ENCODE measurements around the gene CNNM2. TPM values are rescaled to one million over a fixed set of nuclear protein-coding genes. Genes with fewer than 3 reads are reported as not detected.
"Not testable (repeated sequence)": the region's sequence is repeated elsewhere in the genome, so short reads cannot be mapped to it uniquely, and the experiment has no call there.

CNNM2 gene
- total RNA-seq, 1 experiment from 2014 or later: 4.9 TPM

GRCh38 chr10:103127241-103127640 lies 209.1 kb downstream of the CNNM2 start:
- DNase-seq (ENCODE audit: extremely low read depth, low read depth): no peak

GRCh38 chr10:103130180-103130579 lies 212.1 kb downstream of the CNNM2 start:
- DNase-seq (ENCODE audit: extremely low read depth, low read depth): not testable (repeated sequence)

- DNase-seq (ENCODE audit: extremely low read depth, low read depth): no peak
These were observed 212.8 kb downstream of the CNNM2 start for GRCh38 chr10:103130910-103131309.

- DNase-seq (ENCODE audit: extremely low read depth, low read depth): not testable (repeated sequence)
These were observed 217.1 kb downstream of the CNNM2 start for GRCh38 chr10:103135168-103135567.

- no peak for DNase-seq (ENCODE audit: extremely low read depth, low read depth)
These were observed 221.7 kb downstream of the CNNM2 start for GRCh38 chr10:103139803-103140202.

Small RNA genes lying within 50 kb of the gene (small RNA-seq; reads per million reads assigned to genes)
- 0 reads per million in 2 experiments for gene AS3MT
- 0 reads per million in 2 experiments for gene RF00026
- 0 reads per million in 2 experiments for gene RF02271

Other genes with a start within 250 kb of the CNNM2 start
- gene ARL3, start 203.9 kb upstream of the CNNM2 start, total RNA-seq (2014; rRNA removed; shearing (Covaris generic)): 5.1 and 7.4 TPM in 2 replicates
- gene SFXN2, start 203.7 kb upstream of the CNNM2 start, total RNA-seq (2014; rRNA removed; shearing (Covaris generic)): 2.0 and 2.4 TPM in 2 replicates
- gene WBP1L, start 174.3 kb upstream of the CNNM2 start, total RNA-seq (2014; rRNA removed; shearing (Covaris generic)): 10.8 and 12.8 TPM in 2 replicates
- not detected in 2 replicates for gene CYP17A1, start 80.9 kb upstream of the CNNM2 start, total RNA-seq (2014; rRNA removed; shearing (Covaris generic))
- gene BORCS7, start 64.0 kb upstream of the CNNM2 start, total RNA-seq (2014; rRNA removed; shearing (Covaris generic)): 31.5 and 41.2 TPM in 2 replicates
- 2.3 and 2.5 TPM in 2 replicates for gene AS3MT, start 48.8 kb upstream of the CNNM2 start, total RNA-seq (2014; rRNA removed; shearing (Covaris generic))